GM18951 (cell line): Measurements from ENCODE around the gene ERC2.

Source experiments
- POLR2A ChIP-seq: IDR thresholded peaks from 4 replicates; pipeline ENCODE4 v1.6.1; 2011; ENCODE audit warnings: mild to moderate bottlenecking; ENCODE audit not compliant: insufficient read length, insufficient read depth; ENCODE audit errors: extremely low read depth
- in situ Hi-C: fragments of 300-500 bp; cut with MboI; formaldehyde crosslinking; loops from one replicate; pipeline ENCODE4 v1.12.0; 2022; ENCODE audit warnings: low sequenced_read_pairs, mixed read lengths, inconsistent platforms; ENCODE audit not compliant: unreplicated experiment

The ERC2 gene

DNA sequence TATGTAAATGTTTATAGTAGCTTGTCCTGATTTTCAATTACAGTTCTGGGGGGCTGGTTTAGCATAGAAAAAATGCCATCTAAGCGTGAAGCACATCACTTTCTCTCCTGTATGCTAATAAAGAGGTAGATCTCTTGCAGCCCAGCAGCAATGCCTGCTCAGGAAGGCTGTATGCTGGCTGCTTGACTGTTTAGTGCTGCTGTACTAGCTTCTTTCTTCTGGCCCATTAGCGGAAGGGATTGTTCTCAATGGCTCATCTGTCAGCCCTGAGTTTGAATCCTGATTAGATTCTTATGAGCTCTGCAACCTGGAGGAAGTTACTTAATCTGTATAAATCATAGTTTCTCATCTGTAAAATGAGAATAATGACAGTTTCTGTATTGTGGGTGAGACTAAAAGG, 478.9 kb downstream of the ERC2 start:
- in situ Hi-C loops = no loop called here

DNA sequence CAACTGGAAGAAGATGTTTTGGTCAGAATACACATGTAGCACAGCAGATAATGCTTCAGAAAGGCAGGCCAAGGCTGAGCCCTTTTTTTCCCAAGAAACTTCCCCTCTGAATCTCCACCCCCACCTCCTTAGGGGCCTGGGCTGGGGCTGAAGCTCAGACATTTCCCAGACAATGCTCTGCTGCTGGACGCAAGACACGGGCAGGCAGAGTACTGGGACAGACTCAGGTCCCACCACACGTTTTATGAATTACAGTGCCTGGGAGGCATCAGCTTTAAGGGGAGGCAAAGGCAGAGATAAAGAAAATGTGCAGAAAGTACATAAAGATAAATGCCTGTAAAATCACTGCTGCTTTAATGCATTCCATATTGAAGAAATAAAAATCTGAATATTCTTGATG, 479.4 kb downstream of the ERC2 start:
- in situ Hi-C loops = no loop called here
- no peak for TF ChIP-seq POLR2A

More for the DNA sequence above, 478.9 kb downstream of the ERC2 start:
- TF ChIP-seq POLR2A = no peak

- in situ Hi-C loops = no loop called here
- no peak for TF ChIP-seq POLR2A
These were observed 483.6 kb downstream of the ERC2 start for GRCh38 chr3:55984626-55985025.

DNA sequence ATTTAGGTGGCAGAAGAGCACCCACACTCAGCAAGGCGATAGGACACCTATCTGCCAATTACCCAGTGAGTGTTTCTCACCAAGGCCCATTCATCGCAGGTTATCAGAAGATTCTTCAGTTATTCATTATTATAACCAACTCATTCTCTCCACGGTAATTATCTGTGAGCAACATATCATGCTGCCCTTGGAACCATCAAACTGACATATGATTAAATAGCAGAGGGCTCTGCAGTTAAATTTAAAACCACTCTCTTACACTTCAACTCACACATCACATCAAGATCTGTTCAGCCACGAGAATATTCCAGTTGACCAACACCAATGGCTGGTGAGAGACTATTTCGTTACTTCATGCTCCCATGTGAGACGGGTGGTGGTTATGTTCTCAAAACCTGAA, 489.3 kb downstream of the ERC2 start:
- in situ Hi-C loops = no loop called here
- TF ChIP-seq POLR2A = no peak

GRCh38 chr3:55974421-55975165, 493.7 kb downstream of the ERC2 start:
- in situ Hi-C loops = no loop called here
- TF ChIP-seq POLR2A = no peak

DNA sequence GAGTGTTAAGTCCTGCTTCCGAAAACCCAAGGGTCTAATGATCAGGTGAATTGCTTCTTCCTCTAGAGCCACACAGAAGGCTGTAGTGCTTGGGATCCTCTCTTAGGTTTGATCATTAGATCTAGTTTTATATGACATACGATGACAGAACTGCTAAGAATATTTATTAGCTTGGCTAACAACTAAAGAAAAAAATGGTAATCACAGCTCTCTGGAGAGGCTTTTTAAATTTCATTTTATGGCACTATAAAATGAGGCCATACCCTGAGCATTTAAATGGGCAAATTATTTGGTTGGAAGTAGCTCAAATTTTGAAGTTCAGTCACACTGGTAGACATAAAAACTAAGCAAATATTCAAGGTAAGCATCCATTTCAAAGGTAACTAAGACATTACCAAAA, 498.6 kb downstream of the ERC2 start:
- TF ChIP-seq POLR2A = no peak
- in situ Hi-C loops = no loop called here

DNA sequence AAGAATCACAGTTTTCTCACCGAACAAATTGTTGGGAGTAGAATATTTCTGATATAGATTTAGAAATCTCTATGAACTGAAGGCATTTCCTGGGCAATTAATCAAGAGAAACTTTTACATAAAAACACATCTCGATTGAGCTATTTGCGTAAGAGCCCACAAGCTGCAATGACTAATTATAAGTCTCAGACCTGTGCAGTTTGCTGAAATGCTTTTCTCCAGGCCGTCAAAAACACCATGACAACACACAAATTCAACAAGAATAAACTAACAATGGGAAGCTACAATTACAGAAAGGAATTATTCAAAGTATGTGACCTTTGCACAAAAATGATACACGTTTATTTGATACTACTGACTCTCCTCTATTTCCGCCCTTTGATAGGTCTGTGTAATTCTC, 499.9 kb downstream of the ERC2 start:
- in situ Hi-C loops = no loop called here
- no peak for TF ChIP-seq POLR2A

GRCh38 chr3:55966566-55966965, 501.7 kb downstream of the ERC2 start:
- no peak for TF ChIP-seq POLR2A
- in situ Hi-C loops = no loop called here

- in situ Hi-C loops = no loop called here
- no peak for TF ChIP-seq POLR2A
These were observed 502.5 kb downstream of the ERC2 start for GRCh38 chr3:55965776-55966175.

DNA sequence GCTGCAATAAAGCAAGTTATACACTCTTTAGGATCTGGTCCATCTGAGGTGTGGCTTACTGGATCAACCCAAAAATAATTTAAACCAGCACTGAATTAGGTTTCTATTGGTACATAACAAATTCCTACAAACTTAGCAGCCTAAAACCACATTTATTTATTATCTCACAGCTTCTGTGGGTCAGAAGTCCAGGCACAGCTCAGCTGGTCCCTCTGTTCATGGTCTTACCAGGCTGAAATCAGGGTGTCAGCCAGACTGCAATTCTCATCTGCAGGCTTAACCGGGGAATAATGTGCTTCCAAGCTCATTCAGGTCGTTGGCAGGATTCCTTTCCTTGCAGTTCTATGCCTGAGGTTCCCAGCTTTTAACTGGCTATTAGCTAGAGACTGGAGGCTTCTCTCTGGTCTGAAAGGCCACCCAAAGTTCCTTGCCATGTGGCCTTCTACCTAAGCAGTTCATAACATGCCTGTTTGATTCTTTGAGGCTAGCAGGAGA, 503.7 kb downstream of the ERC2 start:
- in situ Hi-C loops = no loop called here
- no peak for TF ChIP-seq POLR2A

DNA sequence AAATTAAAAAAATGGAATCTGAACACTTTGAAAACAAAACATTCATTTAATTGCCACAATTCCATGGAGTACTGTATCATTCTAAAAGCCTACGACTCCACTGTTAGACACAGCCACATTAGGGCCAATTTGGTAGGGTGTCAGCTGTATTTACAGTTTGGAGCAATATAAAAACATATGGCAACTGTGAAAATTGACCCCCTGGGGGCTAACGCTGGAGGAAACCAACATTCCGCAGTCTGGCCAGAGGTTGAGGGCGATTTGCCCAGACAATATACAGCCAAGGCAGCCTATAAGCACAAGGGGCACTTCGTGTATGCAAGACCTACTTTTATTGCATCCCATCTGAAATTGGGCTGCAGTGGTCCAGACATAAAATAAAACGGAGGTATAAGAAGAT, 504.7 kb downstream of the ERC2 start:
- no peak for TF ChIP-seq POLR2A
- in situ Hi-C loops = no loop called here

GRCh38 chr3:55959471-55960080, 508.7 kb downstream of the ERC2 start:
- in situ Hi-C loops = no loop called here

GRCh38 chr3:55958605-55959004, 509.7 kb downstream of the ERC2 start:
- in situ Hi-C loops = no loop called here
- no peak for TF ChIP-seq POLR2A

More at GRCh38 chr3:55959471-55960080, 508.7 kb downstream of the ERC2 start:
- no peak for TF ChIP-seq POLR2A

DNA sequence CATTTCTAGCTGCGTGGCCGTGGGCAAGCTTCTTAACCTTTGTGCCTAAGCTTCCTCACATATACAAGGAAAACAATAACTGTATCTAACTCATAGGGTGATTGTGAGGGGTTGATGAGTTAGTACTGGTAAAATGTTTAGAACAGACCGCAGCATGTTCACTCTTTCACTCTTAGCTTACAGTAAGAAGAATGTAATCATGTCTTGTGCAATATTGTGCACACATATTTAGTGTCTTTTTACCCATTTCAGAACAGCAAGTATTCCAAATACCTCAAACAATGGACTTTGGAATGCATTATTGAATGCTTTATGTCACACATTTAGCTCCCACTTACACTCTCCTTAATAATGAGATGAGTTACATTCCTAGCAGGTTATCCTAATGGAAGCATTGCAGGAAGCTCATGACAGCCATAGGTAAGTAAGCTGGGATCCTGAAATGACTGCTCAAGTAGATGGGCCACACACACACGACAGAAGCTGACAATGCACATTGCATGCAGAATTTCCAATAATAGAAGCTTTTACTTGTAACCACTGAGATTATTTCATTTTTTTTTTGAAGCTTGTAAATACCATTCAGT, 512.3 kb downstream of the ERC2 start:
- in situ Hi-C loops = no loop called here
- no peak for TF ChIP-seq POLR2A

GRCh38 chr3:55951388-55951787, 516.9 kb downstream of the ERC2 start:
- no peak for TF ChIP-seq POLR2A
- in situ Hi-C loops = no loop called here
